ENCODE results near the gene LTBP2. TPM values are rescaled to one million over a fixed set of nuclear protein-coding genes. Genes with fewer than 3 reads are reported as not detected.
A peak's percentile ranks its signal among the peaks of the same experiment; 100 is the strongest.

Gene LTBP2
- total RNA-seq, 2 donors from 2014 or later = 0.55 to 0.73 TPM

GRCh38 chr14:74566174-74567141, 45.6 kb downstream of the LTBP2 start:
- Mint-ChIP-seq H3K27ac (no peak overlapping the region), H3K9me3 (no peaks in the 10 kb centered on the region), H3K36me3 (no peaks in the 10 kb centered on the region), H3K27me3 (peaks cover 47 to 56% of the 10 kb centered on the region in 2 donors), H3K4me3 (no peak overlapping the region), H3K4me1 (ENCODE audit: low read depth in 2 of 2) (peaks cover 3 to 5% of the 10 kb centered on the region in 2 donors)
- DNase-seq (ENCODE audit: low spot score) = no peak
- peak in 1 of 2 donors; percentile 20 for ATAC-seq

GRCh38 chr14:74563586-74564159, 48.4 kb downstream of the LTBP2 start:
- ATAC-seq (no peak), DNase-seq (ENCODE audit: low spot score) (no peak)
- peaks cover 0 to 2% of the 10 kb centered on the region in 2 donors for H3K4me1 Mint-ChIP-seq (ENCODE audit: low read depth in 2 of 2)
- no peaks in the 10 kb centered on the region for H3K36me3 Mint-ChIP-seq
- no peak overlapping the region for H3K4me3 Mint-ChIP-seq
- H3K27me3 Mint-ChIP-seq = peaks cover 36 to 38% of the 10 kb centered on the region in 2 donors
- no peak overlapping the region for H3K27ac Mint-ChIP-seq
- no peaks in the 10 kb centered on the region for H3K9me3 Mint-ChIP-seq

GRCh38 chr14:74563233-74563585, 48.8 kb downstream of the LTBP2 start:
- Mint-ChIP-seq H3K4me1 (ENCODE audit: low read depth in 2 of 2) (peaks cover 0 to 2% of the 10 kb centered on the region in 2 donors), H3K27ac (no peak overlapping the region), H3K9me3 (no peaks in the 10 kb centered on the region), H3K36me3 (no peaks in the 10 kb centered on the region), H3K4me3 (no peak overlapping the region), H3K27me3 (peaks cover 33 to 36% of the 10 kb centered on the region in 2 donors)
- ATAC-seq (no peak), DNase-seq (ENCODE audit: low spot score) (no peak)

GRCh38 chr14:74562515-74563232, 49.4 kb downstream of the LTBP2 start:
- peaks cover 28 to 31% of the 10 kb centered on the region in 2 donors for H3K27me3 Mint-ChIP-seq
- H3K4me1 Mint-ChIP-seq (ENCODE audit: low read depth in 2 of 2) = peaks cover 0 to 2% of the 10 kb centered on the region in 2 donors
- no peaks in the 10 kb centered on the region for H3K36me3 Mint-ChIP-seq
- ATAC-seq = no peak
- no peaks in the 10 kb centered on the region for H3K9me3 Mint-ChIP-seq
- H3K27ac Mint-ChIP-seq = no peak overlapping the region
- no peak for DNase-seq (ENCODE audit: low spot score)
- H3K4me3 Mint-ChIP-seq = no peak overlapping the region

- ATAC-seq (no peak), DNase-seq (ENCODE audit: low spot score) (no peak)
- Mint-ChIP-seq H3K27me3 (peaks cover 25 to 28% of the 10 kb centered on the region in 2 donors), H3K27ac (no peak overlapping the region), H3K4me3 (no peak overlapping the region), H3K4me1 (ENCODE audit: low read depth in 2 of 2) (peaks cover 0 to under 1% of the 10 kb centered on the region in 2 donors), H3K9me3 (no peaks in the 10 kb centered on the region), H3K36me3 (no peaks in the 10 kb centered on the region)
Observed at GRCh38 chr14:74558655-74559054, 53.4 kb downstream of the LTBP2 start.

GRCh38 chr14:74557691-74558090, 54.3 kb downstream of the LTBP2 start:
- no peaks in the 10 kb centered on the region for H3K9me3 Mint-ChIP-seq
- no peak for DNase-seq (ENCODE audit: low spot score)
- H3K4me3 Mint-ChIP-seq = no peak overlapping the region
- no peaks in the 10 kb centered on the region for H3K36me3 Mint-ChIP-seq
- no peak overlapping the region for H3K27ac Mint-ChIP-seq
- H3K4me1 Mint-ChIP-seq (ENCODE audit: low read depth in 2 of 2) = no peaks in the 10 kb centered on the region
- H3K27me3 Mint-ChIP-seq = peaks cover 30 to 32% of the 10 kb centered on the region in 2 donors
- ATAC-seq = peak; percentile 6 to 7

- H3K4me1 Mint-ChIP-seq (ENCODE audit: low read depth in 2 of 2) = no peaks in the 10 kb centered on the region
- ATAC-seq = peak in 1 of 2 donors; percentile 55
- no peak overlapping the region for H3K4me3 Mint-ChIP-seq
- no peaks in the 10 kb centered on the region for H3K9me3 Mint-ChIP-seq
- no peaks in the 10 kb centered on the region for H3K36me3 Mint-ChIP-seq
- H3K27me3 Mint-ChIP-seq = peaks cover 24 to 33% of the 10 kb centered on the region in 2 donors
- H3K27ac Mint-ChIP-seq = no peak overlapping the region
- DNase-seq (ENCODE audit: low spot score) = no peak
Observed at GRCh38 chr14:74555476-74556050, 56.5 kb downstream of the LTBP2 start.

- Mint-ChIP-seq H3K27me3 (peaks cover 24 to 30% of the 10 kb centered on the region in 2 donors), H3K27ac (no peak overlapping the region), H3K4me1 (ENCODE audit: low read depth in 2 of 2) (no peaks in the 10 kb centered on the region), H3K36me3 (no peaks in the 10 kb centered on the region), H3K9me3 (no peaks in the 10 kb centered on the region), H3K4me3 (no peak overlapping the region)
- no peak for ATAC-seq
- DNase-seq (ENCODE audit: low spot score) = no peak
Observed at GRCh38 chr14:74554742-74555362, 57.2 kb downstream of the LTBP2 start.

GRCh38 chr14:74552623-74553022, 59.4 kb downstream of the LTBP2 start:
- Mint-ChIP-seq H3K27ac (no peak overlapping the region), H3K4me3 (no peak overlapping the region), H3K36me3 (no peaks in the 10 kb centered on the region), H3K27me3 (peaks cover 24 to 25% of the 10 kb centered on the region in 2 donors), H3K9me3 (no peaks in the 10 kb centered on the region), H3K4me1 (ENCODE audit: low read depth in 2 of 2) (no peaks in the 10 kb centered on the region)
- DNase-seq (ENCODE audit: low spot score) (no peak), ATAC-seq (no peak)

- Mint-ChIP-seq H3K27me3 (peaks cover 23 to 24% of the 10 kb centered on the region in 2 donors), H3K27ac (no peak overlapping the region), H3K4me3 (no peak overlapping the region), H3K36me3 (no peaks in the 10 kb centered on the region), H3K4me1 (ENCODE audit: low read depth in 2 of 2) (no peaks in the 10 kb centered on the region), H3K9me3 (no peaks in the 10 kb centered on the region)
- ATAC-seq (no peak), DNase-seq (ENCODE audit: low spot score) (no peak)
Observed at GRCh38 chr14:74551431-74552371, 60.3 kb downstream of the LTBP2 start.

GRCh38 chr14:74551001-74551400, 61.0 kb downstream of the LTBP2 start:
- DNase-seq (ENCODE audit: low spot score) = no peak
- H3K36me3 Mint-ChIP-seq = no peaks in the 10 kb centered on the region
- H3K27me3 Mint-ChIP-seq = peaks cover 23 to 24% of the 10 kb centered on the region in 2 donors
- no peaks in the 10 kb centered on the region for H3K4me1 Mint-ChIP-seq (ENCODE audit: low read depth in 2 of 2)
- no peak overlapping the region for H3K27ac Mint-ChIP-seq
- no peak overlapping the region for H3K4me3 Mint-ChIP-seq
- H3K9me3 Mint-ChIP-seq = no peaks in the 10 kb centered on the region
- no peak for ATAC-seq

GRCh38 chr14:74550071-74550470, 62.0 kb downstream of the LTBP2 start:
- ATAC-seq (no peak), DNase-seq (ENCODE audit: low spot score) (no peak)
- Mint-ChIP-seq H3K36me3 (no peaks in the 10 kb centered on the region), H3K4me1 (ENCODE audit: low read depth in 2 of 2) (no peaks in the 10 kb centered on the region), H3K4me3 (no peak overlapping the region), H3K27me3 (peaks cover 22% of the 10 kb centered on the region in 2 donors), H3K27ac (no peak overlapping the region), H3K9me3 (no peaks in the 10 kb centered on the region)
